ENCODE measurements around the gene SLC7A11.

DNA sequence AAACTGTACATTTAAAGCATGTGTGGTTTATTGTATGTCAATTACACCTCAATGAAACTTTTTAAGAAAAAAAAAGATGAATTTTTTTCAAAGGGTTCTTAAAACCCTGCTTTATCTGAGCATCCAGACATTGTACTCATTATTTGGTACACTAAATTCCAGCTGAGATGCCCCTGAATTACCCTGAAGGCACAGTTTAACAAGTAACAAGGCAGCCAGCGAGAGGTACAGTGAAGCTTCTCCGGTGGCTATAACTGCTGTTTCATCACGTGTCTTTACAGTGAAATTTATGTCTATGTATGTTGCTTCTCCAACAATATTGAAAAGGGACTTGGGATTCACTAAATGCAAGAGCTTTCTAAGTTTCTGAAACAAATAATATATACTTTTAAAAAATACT, 15.8 kb downstream of the SLC7A11 start:
- TF ChIP-seq, protein P1, sequence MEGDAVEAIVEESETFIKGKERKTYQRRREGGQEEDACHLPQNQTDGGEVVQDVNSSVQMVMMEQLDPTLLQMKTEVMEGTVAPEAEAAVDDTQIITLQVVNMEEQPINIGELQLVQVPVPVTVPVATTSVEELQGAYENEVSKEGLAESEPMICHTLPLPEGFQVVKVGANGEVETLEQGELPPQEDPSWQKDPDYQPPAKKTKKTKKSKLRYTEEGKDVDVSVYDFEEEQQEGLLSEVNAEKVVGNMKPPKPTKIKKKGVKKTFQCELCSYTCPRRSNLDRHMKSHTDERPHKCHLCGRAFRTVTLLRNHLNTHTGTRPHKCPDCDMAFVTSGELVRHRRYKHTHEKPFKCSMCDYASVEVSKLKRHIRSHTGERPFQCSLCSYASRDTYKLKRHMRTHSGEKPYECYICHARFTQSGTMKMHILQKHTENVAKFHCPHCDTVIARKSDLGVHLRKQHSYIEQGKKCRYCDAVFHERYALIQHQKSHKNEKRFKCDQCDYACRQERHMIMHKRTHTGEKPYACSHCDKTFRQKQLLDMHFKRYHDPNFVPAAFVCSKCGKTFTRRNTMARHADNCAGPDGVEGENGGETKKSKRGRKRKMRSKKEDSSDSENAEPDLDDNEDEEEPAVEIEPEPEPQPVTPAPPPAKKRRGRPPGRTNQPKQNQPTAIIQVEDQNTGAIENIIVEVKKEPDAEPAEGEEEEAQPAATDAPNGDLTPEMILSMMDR (IDR thresholded peaks at IDR 0.05), result no peak
- TF ChIP-seq POLR2A (IDR thresholded peaks at IDR 0.05), result no peak

All from adrenal gland (tissue), 5 donors.